Stimulated activated naive CD4-positive, alpha-beta T cell (primary cell): ENCODE measurements around the gene HMX2.

Experiments
- DNase-seq, 6 experiments: peaks; one replicate each; lab custom pipeline; 2025; lab: John Stamatoyannopoulos, UW

Gene HMX2

GRCh38 chr10:123191886-123192285, 44.0 kb downstream of the HMX2 start:
- DNase-seq: no peak

- DNase-seq: no peak
Observed at GRCh38 chr10:123194056-123194455, 46.1 kb downstream of the HMX2 start.
